SK-N-SH (cell line): ENCODE results near the gene C2CD3.

Experiments
- RFX5 ChIP-seq: IDR thresholded peaks from 2 replicates; pipeline ENCODE4 v1.6.1; 2012; ENCODE audit warnings: mild to moderate bottlenecking, improper control_type of control experiment, low read length
- TAF1 ChIP-seq: IDR thresholded peaks from 2 replicates; pipeline ENCODE4 v1.6.1; 2012; ENCODE audit warnings: low read depth, mild to moderate bottlenecking, low read length, moderate library complexity, borderline replicate concordance

DNA sequence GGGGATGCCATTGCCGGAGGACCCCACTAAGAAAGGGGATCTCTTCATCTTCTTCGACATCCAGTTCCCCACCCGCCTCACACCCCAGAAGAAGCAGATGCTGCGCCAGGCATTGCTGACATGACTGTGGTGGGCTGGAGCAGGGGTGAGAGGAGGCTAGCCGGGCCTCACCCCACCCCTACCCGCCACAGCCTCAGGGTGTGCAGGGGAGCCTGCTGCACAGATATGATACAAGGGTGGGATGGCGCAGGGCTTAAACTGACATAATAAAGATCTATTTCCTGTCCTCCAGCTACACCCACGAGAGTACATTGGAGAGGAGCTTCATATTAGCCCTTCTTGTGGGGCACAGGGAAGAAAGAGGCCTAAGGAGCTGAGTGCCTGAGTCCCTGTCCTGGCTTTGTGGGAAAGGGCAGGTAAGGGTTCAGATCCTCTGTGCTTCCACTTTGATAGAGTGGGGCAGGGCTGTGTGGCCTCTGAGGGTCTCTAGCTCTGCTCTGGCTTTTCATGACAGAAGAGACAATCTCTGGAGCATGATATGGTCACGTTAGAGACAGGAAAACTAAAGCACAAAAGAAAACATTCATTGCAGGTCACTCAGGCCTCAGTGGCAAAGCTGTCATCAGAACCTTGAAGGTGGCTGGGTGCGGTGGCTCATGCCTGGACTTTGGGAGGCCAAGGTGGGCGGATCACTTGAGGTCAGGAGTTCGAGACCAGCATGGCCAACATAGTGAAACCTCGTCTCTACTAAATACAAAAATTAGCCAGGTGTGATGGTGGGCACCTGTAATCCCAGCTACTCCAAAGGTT, 200.6 kb downstream of the C2CD3 start:
- no peak for TF ChIP-seq TAF1
- TF ChIP-seq RFX5 = no peak
